GM19463 (cell line): Measurements from ENCODE around the gene KRT9.

Experiments
- ATAC-seq: cut with Tn5 transposase; IDR thresholded peaks from one replicate; pipeline ENCODE4 v1.9.1; 2021; ENCODE audit warnings: mild to moderate bottlenecking, moderate library complexity; ENCODE audit not compliant: unreplicated experiment

Gene KRT9

GRCh38 chr17:41530062-41531048 is 41.5 kb downstream of the KRT9 start:
- ATAC-seq, result no peak

GRCh38 chr17:41529491-41529915 is 42.4 kb downstream of the KRT9 start:
- ATAC-seq, result no peak

- no peak for ATAC-seq
Observed at GRCh38 chr17:41528959-41529353, 42.9 kb downstream of the KRT9 start.

GRCh38 chr17:41527063-41528023 is 44.5 kb downstream of the KRT9 start:
- ATAC-seq, result no peak

GRCh38 chr17:41524261-41524660 is 47.6 kb downstream of the KRT9 start:
- no peak for ATAC-seq

GRCh38 chr17:41523787-41524186 is 48.1 kb downstream of the KRT9 start:
- no peak for ATAC-seq

GRCh38 chr17:41523225-41523593 is 48.6 kb downstream of the KRT9 start:
- no peak for ATAC-seq

GRCh38 chr17:41522301-41523224 is 49.3 kb downstream of the KRT9 start:
- no peak for ATAC-seq

GRCh38 chr17:41521574-41522261 is 50.1 kb downstream of the KRT9 start:
- no peak for ATAC-seq

GRCh38 chr17:41520821-41521521 is 50.9 kb downstream of the KRT9 start:
- no peak for ATAC-seq

- no peak for ATAC-seq
Observed at GRCh38 chr17:41519501-41520224, 52.2 kb downstream of the KRT9 start.

GRCh38 chr17:41518789-41519449 is 52.9 kb downstream of the KRT9 start, which contains the start of gene KRT15:
TSS of gene KRT15 (minus strand) at chr17:41518890. CDS start at chr17:41518827, 63 bp downstream.
- ATAC-seq, result no peak

- no peak for ATAC-seq
Observed at GRCh38 chr17:41518031-41518430, 53.8 kb downstream of the KRT9 start.

GRCh38 chr17:41516830-41517283 is 55.0 kb downstream of the KRT9 start:
- ATAC-seq, result no peak

- ATAC-seq, result no peak
Observed at GRCh38 chr17:41516147-41516829, 55.6 kb downstream of the KRT9 start.
